SK-N-MC (cell line): Measurements from ENCODE around the gene LRRC74B.
"Not testable (repeated sequence)": the region's sequence is repeated elsewhere in the genome, so short reads cannot be mapped to it uniquely, and the experiment has no call there.

Source experiments
- EZH2 ChIP-seq: fragments of 200-600 bp; sonication (generic); IDR thresholded peaks from one replicate; pipeline ENCODE4 v1.6.1; 2017; ENCODE audit warnings: antibody characterized with exemption
- FOXP2 ChIP-seq: optimal IDR thresholded peaks from 2 replicates; pipeline ENCODE3; 2011; ENCODE audit warnings: mild to moderate bottlenecking, moderate library complexity; ENCODE audit not compliant: insufficient read depth; ENCODE audit errors: extremely low read length, control extremely low read depth
- POLR2AphosphoS5 ChIP-seq: IDR thresholded peaks from 2 replicates; pipeline ENCODE4 v1.6.1; 2012; ENCODE audit warnings: mild to moderate bottlenecking, low read depth, low read length, borderline replicate concordance

- TF ChIP-seq EZH2, POLR2AphosphoS5, FOXP2: not testable (repeated sequence)
Observed at GRCh38 chr22:21009208-21009607, 36.5 kb upstream of the LRRC74B start.
